ENCODE data around the gene OR6C76.
"Not testable (repeated sequence)": the region's sequence is repeated elsewhere in the genome, so short reads cannot be mapped to it uniquely, and the experiment has no call there.

- not testable (repeated sequence) for TF ChIP-seq CTCF (IDR thresholded peaks at IDR 0.05; ENCODE audit: control extremely low read depth in 1 of 3, insufficient read depth in 1 of 3, low read depth in 1 of 3, low read length in 3 of 3); SIRT6 (IDR thresholded peaks at IDR 0.05; ENCODE audit: low read length); RFX5 (IDR thresholded peaks at IDR 0.05; ENCODE audit: borderline replicate concordance, low read depth, low read length); TAF1 (IDR thresholded peaks at IDR 0.05; ENCODE audit: low read depth, low read length)
Observed at GRCh38 chr12:55414396-55414823, 11.6 kb upstream of the OR6C76 start.

All from H1 (cell line).